Liver (tissue), 3 donors: ENCODE data around the gene ADAMTS2.

Experiments
- EGR1 ChIP-seq, 2 donors: IDR thresholded peaks; 2 replicates each; pipeline ENCODE4 v1.6.1; 2016 to 2018; ENCODE audit warnings: antibody characterized with exemption in 2 of 2, low read depth in 2 of 2
- GABPA ChIP-seq, 2 donors: IDR thresholded peaks in 1 of 2; conservative IDR thresholded peaks in 1 of 2; 2 replicates each; pipeline ENCODE4 v1.6.1; 2016; ENCODE audit warnings: antibody characterized with exemption in 2 of 2, mild to moderate bottlenecking in 1 of 2, moderate library complexity in 1 of 2
- RAD21 ChIP-seq, 2 donors: IDR thresholded peaks; 2 replicates each; pipeline ENCODE4 v1.6.1; 2016; ENCODE audit warnings: antibody characterized with exemption in 2 of 2, mild to moderate bottlenecking in 2 of 2
- RXRA ChIP-seq, 2 donors: IDR thresholded peaks; 2 replicates each; pipeline ENCODE4 v1.6.1; 2017 to 2018; ENCODE audit warnings: antibody characterized with exemption in 2 of 2, mild to moderate bottlenecking in 1 of 2
- TAF1 ChIP-seq: conservative IDR thresholded peaks from 2 replicates; pipeline ENCODE4 v1.6.1; 2016; ENCODE audit warnings: antibody characterized with exemption, mild to moderate bottlenecking
- YY1 ChIP-seq: IDR thresholded peaks from 2 replicates; pipeline ENCODE4 v1.6.1; 2016; ENCODE audit warnings: antibody characterized with exemption, mild to moderate bottlenecking
- TF ChIP-seq, protein P1 (sequence below): fragments of 150-350 bp; IDR thresholded peaks from 2 replicates; pipeline ENCODE4 v1.5.1; 2017; ENCODE audit warnings: improper control_type of control experiment, low read depth, low read length; ENCODE audit not compliant: missing input control
- TF ChIP-seq, protein P2 (sequence below): IDR thresholded peaks from 2 replicates; pipeline ENCODE4 v1.6.1; 2016; ENCODE audit warnings: antibody characterized with exemption, mild to moderate bottlenecking
- TF ChIP-seq, protein P3 (sequence below): IDR thresholded peaks from 2 replicates; pipeline ENCODE4 v1.6.1; 2016; ENCODE audit warnings: antibody characterized with exemption
- TF ChIP-seq, protein P4 (sequence below): IDR thresholded peaks from 2 replicates; pipeline ENCODE4 v1.6.1; 2016; ENCODE audit warnings: antibody characterized with exemption
- TF ChIP-seq, protein P5 (sequence below): IDR thresholded peaks from 2 replicates; pipeline ENCODE4 v1.6.1; 2016; ENCODE audit warnings: antibody characterized with exemption
- donor health status: healthy.
- donor health status: healthy.

DNA sequence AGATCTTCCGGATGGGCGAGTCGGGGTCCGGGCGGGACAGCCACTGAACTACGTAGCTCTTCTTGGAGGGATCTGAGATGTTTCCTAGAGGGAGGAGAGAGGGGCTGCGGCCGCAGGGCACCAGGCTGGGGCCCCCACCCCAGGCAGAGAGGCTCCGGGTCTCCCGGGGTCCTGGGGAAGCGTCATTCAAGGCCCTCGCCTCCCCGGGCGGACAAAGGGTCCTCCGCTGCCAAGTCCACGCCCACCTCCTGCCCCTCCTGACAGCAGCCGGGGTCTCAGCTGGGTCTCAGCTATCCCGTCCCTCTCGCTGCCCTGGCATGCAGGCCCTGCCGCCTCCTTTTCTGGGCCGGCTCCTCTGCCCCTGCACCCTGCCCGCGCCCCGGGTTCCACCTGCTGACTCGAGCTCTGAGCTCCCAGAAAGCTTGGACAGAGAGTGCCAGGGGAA lies 223.6 kb downstream of the ADAMTS2 start:
- TF ChIP-seq YY1 (no peak), RXRA (IDR thresholded peaks at IDR 0.05) (no peak), GABPA (IDR thresholded peaks at IDR 0.05 in 1 of 2, conservative IDR thresholded peaks at IDR 0.05 in 1 of 2) (no peak), RAD21 (IDR thresholded peaks at IDR 0.05) (no peak), TAF1 (no peak), EGR1 (IDR thresholded peaks at IDR 0.05; ENCODE audit: low read depth in 2 of 2) (no peak)
- TF ChIP-seq, protein P1, sequence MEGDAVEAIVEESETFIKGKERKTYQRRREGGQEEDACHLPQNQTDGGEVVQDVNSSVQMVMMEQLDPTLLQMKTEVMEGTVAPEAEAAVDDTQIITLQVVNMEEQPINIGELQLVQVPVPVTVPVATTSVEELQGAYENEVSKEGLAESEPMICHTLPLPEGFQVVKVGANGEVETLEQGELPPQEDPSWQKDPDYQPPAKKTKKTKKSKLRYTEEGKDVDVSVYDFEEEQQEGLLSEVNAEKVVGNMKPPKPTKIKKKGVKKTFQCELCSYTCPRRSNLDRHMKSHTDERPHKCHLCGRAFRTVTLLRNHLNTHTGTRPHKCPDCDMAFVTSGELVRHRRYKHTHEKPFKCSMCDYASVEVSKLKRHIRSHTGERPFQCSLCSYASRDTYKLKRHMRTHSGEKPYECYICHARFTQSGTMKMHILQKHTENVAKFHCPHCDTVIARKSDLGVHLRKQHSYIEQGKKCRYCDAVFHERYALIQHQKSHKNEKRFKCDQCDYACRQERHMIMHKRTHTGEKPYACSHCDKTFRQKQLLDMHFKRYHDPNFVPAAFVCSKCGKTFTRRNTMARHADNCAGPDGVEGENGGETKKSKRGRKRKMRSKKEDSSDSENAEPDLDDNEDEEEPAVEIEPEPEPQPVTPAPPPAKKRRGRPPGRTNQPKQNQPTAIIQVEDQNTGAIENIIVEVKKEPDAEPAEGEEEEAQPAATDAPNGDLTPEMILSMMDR: no peak
- TF ChIP-seq, protein P2, sequence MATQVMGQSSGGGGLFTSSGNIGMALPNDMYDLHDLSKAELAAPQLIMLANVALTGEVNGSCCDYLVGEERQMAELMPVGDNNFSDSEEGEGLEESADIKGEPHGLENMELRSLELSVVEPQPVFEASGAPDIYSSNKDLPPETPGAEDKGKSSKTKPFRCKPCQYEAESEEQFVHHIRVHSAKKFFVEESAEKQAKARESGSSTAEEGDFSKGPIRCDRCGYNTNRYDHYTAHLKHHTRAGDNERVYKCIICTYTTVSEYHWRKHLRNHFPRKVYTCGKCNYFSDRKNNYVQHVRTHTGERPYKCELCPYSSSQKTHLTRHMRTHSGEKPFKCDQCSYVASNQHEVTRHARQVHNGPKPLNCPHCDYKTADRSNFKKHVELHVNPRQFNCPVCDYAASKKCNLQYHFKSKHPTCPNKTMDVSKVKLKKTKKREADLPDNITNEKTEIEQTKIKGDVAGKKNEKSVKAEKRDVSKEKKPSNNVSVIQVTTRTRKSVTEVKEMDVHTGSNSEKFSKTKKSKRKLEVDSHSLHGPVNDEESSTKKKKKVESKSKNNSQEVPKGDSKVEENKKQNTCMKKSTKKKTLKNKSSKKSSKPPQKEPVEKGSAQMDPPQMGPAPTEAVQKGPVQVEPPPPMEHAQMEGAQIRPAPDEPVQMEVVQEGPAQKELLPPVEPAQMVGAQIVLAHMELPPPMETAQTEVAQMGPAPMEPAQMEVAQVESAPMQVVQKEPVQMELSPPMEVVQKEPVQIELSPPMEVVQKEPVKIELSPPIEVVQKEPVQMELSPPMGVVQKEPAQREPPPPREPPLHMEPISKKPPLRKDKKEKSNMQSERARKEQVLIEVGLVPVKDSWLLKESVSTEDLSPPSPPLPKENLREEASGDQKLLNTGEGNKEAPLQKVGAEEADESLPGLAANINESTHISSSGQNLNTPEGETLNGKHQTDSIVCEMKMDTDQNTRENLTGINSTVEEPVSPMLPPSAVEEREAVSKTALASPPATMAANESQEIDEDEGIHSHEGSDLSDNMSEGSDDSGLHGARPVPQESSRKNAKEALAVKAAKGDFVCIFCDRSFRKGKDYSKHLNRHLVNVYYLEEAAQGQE: no peak
- TF ChIP-seq, protein P3, sequence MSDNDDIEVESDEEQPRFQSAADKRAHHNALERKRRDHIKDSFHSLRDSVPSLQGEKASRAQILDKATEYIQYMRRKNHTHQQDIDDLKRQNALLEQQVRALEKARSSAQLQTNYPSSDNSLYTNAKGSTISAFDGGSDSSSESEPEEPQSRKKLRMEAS: no peak
- TF ChIP-seq, protein P4, sequence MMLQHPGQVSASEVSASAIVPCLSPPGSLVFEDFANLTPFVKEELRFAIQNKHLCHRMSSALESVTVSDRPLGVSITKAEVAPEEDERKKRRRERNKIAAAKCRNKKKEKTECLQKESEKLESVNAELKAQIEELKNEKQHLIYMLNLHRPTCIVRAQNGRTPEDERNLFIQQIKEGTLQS: no peak
- TF ChIP-seq, protein P5, sequence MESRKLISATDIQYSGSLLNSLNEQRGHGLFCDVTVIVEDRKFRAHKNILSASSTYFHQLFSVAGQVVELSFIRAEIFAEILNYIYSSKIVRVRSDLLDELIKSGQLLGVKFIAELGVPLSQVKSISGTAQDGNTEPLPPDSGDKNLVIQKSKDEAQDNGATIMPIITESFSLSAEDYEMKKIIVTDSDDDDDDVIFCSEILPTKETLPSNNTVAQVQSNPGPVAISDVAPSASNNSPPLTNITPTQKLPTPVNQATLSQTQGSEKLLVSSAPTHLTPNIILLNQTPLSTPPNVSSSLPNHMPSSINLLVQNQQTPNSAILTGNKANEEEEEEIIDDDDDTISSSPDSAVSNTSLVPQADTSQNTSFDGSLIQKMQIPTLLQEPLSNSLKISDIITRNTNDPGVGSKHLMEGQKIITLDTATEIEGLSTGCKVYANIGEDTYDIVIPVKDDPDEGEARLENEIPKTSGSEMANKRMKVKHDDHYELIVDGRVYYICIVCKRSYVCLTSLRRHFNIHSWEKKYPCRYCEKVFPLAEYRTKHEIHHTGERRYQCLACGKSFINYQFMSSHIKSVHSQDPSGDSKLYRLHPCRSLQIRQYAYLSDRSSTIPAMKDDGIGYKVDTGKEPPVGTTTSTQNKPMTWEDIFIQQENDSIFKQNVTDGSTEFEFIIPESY: no peak
